IMR-90 (cell line): ENCODE measurements around the gene TPSAB1.

Experiments
- CEBPB ChIP-seq: IDR thresholded peaks from 2 replicates; pipeline ENCODE4 v1.6.1; 2012; ENCODE audit warnings: low read depth, low read length, improper control_type of control experiment
- CTCF ChIP-seq: conservative IDR thresholded peaks from 2 replicates; pipeline ENCODE4 v1.5.1; 2012; ENCODE audit warnings: mild to moderate bottlenecking, low read depth, low read length, improper control_type of control experiment
- ELK1 ChIP-seq: fragments of 150-350 bp; IDR thresholded peaks from 2 replicates; pipeline ENCODE4 v1.6.1; 2016; ENCODE audit warnings: low read depth, mild to moderate bottlenecking, low read length, moderate library complexity, borderline replicate concordance
- MAFK ChIP-seq: IDR thresholded peaks from 2 replicates; pipeline ENCODE4 v1.6.1; 2012; ENCODE audit warnings: low read depth, low read length, improper control_type of control experiment
- MAZ ChIP-seq: IDR thresholded peaks from 2 replicates; pipeline ENCODE4 v1.6.1; 2012; ENCODE audit warnings: low read depth, mild to moderate bottlenecking, low read length, improper control_type of control experiment, moderate library complexity, borderline replicate concordance
- MXI1 ChIP-seq: IDR thresholded peaks from 2 replicates; pipeline ENCODE4 v1.6.1; 2012; ENCODE audit warnings: low read depth, mild to moderate bottlenecking, low read length, moderate library complexity, borderline replicate concordance
- POLR2A ChIP-seq: IDR thresholded peaks from 2 replicates; pipeline ENCODE4 v1.6.1; 2012; ENCODE audit warnings: mild to moderate bottlenecking, low read depth, low read length
- USF2 ChIP-seq: fragments of 150-350 bp; IDR thresholded peaks from 2 replicates; pipeline ENCODE4 v1.6.1; 2017; ENCODE audit warnings: mild to moderate bottlenecking, antibody characterized with exemption, low read length, low read depth

- no peak for TF ChIP-seq CTCF
- TF ChIP-seq POLR2A = no peak
- no peak for TF ChIP-seq ELK1
- no peak for TF ChIP-seq CEBPB
- no peak for TF ChIP-seq MXI1
- no peak for TF ChIP-seq MAFK
- no peak for TF ChIP-seq MAZ
- no peak for TF ChIP-seq USF2
These were observed 45.4 kb downstream of the TPSAB1 start for GRCh38 chr16:1285669-1286512.
